ENCODE results near the gene CNTN1.

- TF ChIP-seq CTCF (IDR thresholded peaks at IDR 0.05 in 4 of 5, conservative IDR thresholded peaks at IDR 0.05 in 1 of 5) (no peak), POLR2A (IDR thresholded peaks at IDR 0.05) (no peak)
Observed at GRCh38 chr12:41053046-41053445, 360.8 kb downstream of the CNTN1 start.

Measured in gastrocnemius medialis (tissue), 4 donors.